NCI-H345 treated with DMSO at 0.1 percent for 48 hours (cell line): ENCODE data around the gene MST1.
"Not testable (repeated sequence)": the region's sequence is repeated elsewhere in the genome, so short reads cannot be mapped to it uniquely, and the experiment has no call there.

Source experiments
- DNase-seq: peaks from one replicate; lab custom pipeline; 2025; ENCODE audit not compliant: unreplicated experiment; lab: John Stamatoyannopoulos, UW

The MST1 gene

GRCh38 chr3:49701388-49702077, 12.3 kb upstream of the MST1 start:
- DNase-seq, result no peak

GRCh38 chr3:49700453-49701128, 11.3 kb upstream of the MST1 start:
- DNase-seq, result no peak

DNA sequence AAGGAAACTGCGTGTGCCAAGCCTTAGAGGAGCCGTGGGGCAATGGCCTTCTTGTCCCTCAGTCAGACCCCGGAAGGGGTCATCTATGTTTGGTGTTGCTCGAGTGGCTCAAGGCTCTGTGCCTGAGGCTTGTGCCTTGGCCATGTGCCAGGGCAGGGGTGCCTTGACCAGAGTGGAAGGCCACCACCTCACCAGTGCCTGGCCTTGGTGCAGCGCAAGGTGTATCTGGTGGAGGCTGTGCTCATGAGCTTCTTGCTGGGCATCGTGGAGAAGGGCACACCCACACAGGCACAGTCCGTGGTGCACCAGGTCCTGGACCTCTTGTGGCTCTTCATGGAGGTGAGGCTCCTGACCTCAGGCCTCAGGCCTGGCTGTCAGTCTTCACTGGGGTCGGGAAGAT, 10.7 kb upstream of the MST1 start:
- DNase-seq, result no peak

DNA sequence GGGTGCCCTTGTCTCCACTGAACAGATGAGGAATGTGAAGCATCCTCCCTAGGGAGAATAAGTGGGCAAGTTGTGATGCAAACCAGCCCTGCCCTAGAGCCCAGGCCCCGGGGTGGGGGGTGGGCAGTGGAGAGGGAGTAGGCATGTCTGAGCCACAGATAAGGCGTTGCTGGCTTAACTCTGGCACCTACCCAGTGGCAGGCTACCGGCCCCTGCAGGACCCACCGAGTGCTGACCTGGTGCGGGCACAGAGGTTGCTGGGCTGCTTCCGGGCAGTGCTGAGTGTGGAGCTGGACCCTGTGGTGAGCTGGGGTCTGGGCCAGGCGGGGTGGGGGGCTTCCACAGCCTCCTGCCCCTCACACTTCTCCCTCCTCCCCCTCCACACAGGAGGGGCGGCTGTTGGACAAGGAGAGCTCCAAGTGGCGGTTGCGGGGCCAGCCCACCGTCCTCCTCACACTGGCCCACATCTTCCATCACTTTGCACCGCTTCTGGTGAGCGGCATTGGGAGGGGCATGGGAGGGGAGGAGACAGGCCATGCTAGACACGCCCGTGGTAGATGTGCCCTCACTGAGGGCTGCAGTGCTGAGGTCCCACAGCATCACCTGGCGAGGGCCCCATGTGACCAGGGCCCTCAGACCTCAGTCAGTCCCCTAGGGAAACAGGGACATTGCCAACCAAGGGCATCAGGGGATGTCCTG, 10.2 kb upstream of the MST1 start:
- no peak for DNase-seq

DNA sequence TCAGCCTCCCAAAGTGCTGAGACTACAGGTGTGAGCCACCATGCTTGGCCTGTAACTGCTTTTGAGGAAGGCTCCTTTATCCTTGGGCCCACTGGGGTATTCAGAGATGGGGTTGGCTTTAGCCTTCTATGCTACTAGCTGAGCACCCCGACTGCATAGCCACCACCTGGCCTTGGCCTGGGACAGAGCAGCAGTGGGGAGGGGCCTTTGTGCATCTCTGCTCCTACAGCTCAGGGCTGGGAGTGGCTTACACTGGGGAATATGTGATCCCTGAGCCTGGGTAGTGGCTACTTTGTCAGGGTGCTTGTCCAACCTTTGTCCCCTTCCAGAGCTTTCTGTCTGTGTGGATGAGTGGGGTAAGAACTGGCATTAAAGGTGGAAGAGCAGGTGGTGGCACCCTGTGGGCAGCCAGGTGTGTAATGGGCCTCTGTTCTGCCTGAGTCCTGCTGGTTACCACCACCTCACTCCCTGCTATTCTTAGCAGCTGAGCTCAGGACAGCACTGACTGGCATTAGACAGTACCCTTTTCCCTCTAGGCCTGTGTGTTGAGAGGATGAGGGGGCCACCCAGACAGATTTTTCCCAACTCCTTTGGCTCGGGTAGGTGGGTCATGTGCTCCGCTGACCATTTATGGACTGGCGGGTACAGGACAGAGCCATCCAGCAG, 6.2 kb upstream of the MST1 start:
- DNase-seq, result not testable (repeated sequence)

GRCh38 chr3:49694409-49695070, 5.3 kb upstream of the MST1 start:
- DNase-seq, result not testable (repeated sequence)

DNA sequence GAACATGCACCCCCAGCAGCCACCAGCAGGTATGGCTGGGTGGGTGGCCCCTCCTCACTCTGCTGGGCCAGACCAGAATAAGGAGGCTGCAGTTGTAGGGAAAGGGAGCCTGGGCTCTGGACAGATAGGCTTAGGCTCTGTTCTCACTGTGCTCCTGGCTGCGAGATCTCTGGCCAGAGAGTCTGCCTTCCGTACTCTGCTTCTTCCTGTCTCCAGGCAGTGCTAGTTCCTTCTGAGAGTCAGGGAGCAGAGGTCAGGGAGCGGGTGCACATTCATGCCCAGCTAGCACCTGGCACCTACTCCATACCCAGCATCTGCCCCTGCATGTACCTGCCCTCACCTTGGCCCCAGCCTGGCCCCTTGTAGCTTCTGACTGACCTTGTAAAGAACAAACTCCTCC, 2.2 kb upstream of the MST1 start:
- DNase-seq, result not testable (repeated sequence)

DNA sequence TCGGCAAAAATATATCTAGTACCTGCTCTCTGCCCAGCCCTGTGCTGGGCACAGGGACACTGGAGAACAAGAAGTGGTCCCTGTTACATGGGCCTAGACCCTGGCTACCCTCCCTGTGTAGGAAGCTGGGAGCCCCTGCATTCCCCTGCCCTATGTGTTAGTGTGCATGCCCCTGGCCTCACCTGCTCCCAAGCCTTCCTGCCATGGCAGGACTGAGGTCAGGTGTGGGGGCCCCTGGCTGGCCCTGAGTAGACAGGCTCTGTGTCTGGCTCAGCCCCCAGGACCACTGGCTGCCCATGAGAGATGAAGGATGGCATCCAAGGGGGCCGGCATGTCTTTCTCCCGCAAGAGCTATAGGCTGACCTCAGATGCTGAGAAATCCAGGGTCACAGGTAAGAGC, 1.6 kb upstream of the MST1 start:
- DNase-seq, result not testable (repeated sequence)

- not testable (repeated sequence) for DNase-seq
These were observed 792 bp upstream of the MST1 start for GRCh38 chr3:49689908-49690624.

- not testable (repeated sequence) for DNase-seq
These were observed 782 bp downstream of the MST1 start for GRCh38 chr3:49688338-49689045.

DNA sequence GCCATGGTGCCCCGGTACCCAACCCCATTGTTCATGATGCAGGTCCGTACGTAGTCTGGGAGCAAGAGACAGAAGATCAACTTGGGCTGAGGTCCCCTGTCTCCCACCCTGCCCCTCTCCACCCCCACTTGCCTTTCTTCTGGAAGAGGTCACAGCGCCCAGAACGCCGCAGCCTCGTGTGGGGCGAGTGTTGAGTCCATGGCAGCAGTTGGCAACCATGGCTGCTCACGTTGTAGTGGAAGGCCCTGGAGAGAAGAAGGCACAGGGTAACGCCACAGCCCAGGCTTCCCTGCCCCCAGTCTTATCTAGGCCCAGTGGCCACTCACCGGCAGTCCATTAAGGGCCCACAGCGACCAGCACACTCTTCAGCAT, 1.9 kb downstream of the MST1 start:
- not testable (repeated sequence) for DNase-seq

DNA sequence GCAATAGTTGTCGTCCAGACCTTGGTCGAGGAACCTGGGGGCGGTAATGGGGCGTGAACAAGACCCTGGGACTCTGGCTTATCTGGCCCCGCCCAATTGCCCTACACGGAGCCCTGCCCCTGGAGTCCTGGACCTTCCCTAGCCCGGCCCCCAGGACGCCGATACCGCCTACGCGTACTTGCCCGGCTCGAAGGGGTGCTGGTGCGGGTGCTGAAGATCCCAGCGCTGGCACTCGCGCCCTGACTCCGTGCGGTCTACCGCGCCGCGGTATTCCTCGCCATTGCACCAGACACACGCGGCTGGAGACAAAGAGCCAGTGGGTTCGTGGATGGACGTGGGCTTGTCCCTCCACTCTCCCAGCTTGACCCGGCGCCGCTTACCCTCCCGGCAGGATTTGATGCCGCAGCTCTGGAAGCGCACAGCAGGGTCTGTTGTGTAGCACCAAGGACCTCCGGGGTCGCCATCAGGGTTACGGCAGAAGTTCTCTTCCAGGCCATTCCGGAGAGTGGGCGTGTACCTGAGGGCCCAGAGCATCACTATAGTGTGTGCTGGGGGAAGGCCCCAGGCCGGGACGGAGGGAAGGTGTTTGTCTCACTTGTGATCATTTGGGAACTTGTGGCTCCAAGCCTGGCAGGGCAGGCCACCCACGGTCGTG, 2.4 kb downstream of the MST1 start:
- DNase-seq, result not testable (repeated sequence)

GRCh38 chr3:49686346-49686745, 2.9 kb downstream of the MST1 start:
- not testable (repeated sequence) for DNase-seq

DNA sequence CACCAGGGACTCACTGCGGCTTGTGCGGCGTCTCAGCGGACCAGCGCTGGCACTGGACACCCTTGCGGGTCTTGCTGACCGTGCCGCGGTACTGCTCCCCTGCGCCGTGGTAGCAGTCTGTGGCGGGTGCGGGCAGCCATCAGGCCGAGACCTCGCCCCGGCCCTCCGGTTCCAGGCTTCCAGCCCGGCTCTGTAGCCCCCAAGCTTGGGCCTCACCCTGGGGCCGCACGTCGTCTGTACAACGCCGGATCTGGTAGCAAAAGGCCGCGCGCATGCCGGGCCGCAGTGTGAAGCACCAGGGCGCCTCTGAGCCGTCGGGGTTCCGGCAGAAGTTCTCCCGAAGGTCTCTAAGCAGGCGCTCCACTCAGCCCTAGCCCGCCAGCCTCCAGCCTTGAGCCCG, 3.4 kb downstream of the MST1 start:
- not testable (repeated sequence) for DNase-seq

DNA sequence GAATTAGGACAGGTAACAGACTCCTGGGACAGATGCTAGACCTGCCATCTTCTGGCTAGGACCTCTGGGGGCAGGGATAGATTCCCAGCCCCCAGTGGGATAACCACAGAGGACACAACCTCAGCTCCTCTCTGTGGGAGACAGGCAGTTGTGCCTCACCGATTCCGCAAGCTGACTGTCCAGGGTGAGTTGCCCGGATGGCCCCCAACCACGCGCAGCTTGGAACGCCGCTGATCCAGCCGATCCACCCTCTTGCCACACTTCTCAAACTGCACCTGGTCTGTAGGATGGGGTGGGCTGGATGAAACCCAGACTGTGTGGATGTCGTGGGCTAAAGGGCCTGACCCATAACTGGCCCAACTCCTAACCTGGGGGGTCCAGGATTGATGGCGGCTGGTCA, 4.2 kb downstream of the MST1 start:
- DNase-seq, result not testable (repeated sequence)

DNA sequence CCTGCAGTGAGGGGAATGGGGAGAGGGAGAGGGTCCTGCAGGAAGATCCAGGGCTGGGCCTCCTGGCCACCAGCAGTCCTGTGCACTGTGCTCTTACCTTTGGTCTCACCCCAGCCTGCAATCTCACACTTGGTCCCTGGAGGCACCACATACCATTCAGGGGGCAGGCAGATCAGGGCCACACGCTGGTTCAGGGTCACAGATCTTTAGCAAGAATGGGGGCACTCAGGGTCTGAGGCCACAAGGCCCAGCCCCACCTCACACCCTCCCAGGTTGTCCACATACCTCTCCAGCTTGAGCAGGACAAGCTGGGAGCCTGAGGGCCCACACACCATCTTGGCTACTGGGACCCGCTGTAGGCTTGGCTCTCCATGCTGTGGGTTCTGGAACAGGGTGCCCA, 4.8 kb downstream of the MST1 start:
- DNase-seq, result not testable (repeated sequence)

DNA sequence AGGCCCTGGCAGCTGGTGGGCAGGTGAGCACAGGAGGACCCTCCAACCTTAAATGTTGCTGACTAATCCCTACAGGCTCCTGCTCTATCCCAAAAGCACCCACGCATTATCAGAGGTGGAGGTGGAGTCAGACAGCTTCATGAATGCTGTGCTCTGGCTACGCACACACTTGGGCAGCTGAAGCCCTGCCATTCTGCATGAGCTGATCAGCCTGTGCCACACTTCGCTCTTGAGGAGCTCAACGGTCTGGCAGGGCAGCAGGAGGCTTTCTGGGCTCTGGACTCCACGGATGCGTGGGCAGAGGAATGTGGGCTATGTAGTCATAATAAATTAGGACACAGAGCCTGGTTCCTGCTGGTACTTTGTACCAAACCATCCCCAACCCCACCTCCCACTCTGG, 6.1 kb downstream of the MST1 start:
- no peak for DNase-seq

DNA sequence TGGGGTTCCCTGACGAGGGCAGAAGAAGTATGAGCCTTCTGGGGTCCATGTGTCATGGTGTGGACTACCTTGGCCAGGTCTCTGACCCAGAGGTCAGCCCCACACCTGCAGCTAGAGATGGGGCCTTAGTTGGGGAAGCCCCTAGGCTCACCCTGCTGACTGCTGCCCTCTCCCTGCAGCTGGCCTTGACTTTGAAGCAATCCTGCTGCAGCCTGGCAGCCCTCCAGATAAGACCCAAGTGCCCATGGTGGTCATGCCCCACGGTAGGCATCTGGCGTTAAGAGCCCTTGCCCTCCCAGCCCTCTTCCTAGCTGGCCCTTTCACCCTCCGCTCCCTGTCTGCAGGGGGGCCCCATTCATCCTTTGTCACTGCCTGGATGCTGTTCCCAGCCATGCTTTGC, 7.7 kb downstream of the MST1 start:
- no peak for DNase-seq

DNA sequence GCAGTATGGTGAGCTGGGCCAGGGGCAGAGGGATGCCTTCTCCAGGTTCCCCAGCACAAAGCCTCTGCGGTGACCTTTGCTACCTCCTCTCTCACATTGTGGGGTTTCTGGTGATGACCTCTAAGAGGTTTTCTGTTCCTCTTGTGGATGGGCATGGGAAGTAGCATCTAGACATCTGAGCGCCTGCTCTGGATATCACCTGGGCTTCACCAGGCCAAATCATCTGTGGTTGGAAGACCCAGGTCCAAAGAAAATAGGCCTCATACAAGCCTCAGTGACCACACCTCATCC, 8.1 kb downstream of the MST1 start:
- no peak for DNase-seq
